Activated CD4-positive, alpha-beta T cell treated with anti-CD3 and anti-CD28 coated beads, Interleukin-2, amount 50 U/mL, for 16 hours (primary cell): ENCODE data around the gene INTS4.
"Not testable (repeated sequence)": the region's sequence is repeated elsewhere in the genome, so short reads cannot be mapped to it uniquely, and the experiment has no call there.

Source experiments
- DNase-seq: peaks from one replicate; pipeline ENCODE4 v3.0.0-alpha.2; 2020

The INTS4 gene

GRCh38 chr11:77876045-77876444 is 118.4 kb downstream of the INTS4 start:
- no peak for DNase-seq

- no peak for DNase-seq
Observed at GRCh38 chr11:77874206-77874605, 120.3 kb downstream of the INTS4 start.

GRCh38 chr11:77873345-77873744 is 121.1 kb downstream of the INTS4 start:
- DNase-seq, result no peak

DNA sequence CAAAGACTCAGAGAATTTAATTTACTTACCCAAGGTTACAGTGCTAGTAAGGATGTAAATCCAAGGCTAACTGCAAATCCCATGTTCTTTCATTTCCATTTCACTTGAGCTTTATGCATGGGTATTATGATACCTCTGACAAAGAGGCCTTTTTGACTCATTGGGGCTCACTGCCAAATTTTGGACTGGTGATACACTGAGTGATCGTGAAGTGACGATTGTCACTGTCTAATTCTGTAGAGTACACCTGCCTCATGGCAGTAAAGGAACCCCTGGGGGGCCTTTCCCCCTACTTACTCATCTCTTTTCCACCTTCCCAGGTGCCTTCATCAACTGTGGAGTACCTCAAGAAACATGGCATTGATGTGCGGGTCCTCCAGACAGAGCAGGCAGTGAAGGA is 122.6 kb downstream of the INTS4 start:
- no peak for DNase-seq

DNA sequence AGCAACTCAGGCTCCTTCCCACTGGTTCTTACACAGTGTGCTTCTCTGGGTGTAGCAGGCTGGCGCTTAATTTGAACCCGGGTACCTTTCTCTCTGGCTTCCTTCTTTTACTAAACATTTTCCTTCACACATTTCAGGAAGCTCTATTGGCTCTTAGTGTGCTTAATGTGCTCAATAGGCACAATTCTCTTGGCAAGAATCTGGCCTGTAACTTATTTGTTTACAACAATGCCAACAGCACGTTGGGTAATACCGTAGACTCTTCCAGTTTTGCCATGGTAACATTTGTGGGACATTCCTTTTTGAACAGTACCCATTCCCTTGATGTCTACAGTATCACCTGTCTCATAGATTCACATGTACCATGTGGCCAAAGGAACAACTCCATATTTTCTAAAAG is 125.7 kb downstream of the INTS4 start:
- no peak for DNase-seq

GRCh38 chr11:77866336-77866735 is 128.1 kb downstream of the INTS4 start:
- DNase-seq, result no peak

DNA sequence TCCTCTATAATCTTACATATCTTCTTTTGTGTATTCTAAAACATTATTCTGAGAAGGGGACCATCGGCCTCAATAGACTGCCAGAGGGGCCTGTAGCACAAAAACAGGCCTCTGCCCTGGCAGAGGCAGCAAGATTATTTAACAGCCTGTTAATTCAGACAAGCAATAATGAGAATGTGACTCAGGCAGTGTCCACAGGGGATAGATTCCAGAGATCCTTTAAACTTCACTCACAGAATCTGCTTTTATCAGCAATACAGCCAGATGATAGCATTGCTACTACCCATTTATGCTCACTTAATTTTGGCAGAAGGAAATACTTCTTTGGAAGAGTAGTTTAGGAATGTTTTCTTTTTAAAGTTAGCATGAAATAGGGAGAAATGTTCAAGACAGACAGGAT is 128.7 kb downstream of the INTS4 start:
- no peak for DNase-seq

GRCh38 chr11:77861444-77861843 is 133.0 kb downstream of the INTS4 start:
- not testable (repeated sequence) for DNase-seq

DNA sequence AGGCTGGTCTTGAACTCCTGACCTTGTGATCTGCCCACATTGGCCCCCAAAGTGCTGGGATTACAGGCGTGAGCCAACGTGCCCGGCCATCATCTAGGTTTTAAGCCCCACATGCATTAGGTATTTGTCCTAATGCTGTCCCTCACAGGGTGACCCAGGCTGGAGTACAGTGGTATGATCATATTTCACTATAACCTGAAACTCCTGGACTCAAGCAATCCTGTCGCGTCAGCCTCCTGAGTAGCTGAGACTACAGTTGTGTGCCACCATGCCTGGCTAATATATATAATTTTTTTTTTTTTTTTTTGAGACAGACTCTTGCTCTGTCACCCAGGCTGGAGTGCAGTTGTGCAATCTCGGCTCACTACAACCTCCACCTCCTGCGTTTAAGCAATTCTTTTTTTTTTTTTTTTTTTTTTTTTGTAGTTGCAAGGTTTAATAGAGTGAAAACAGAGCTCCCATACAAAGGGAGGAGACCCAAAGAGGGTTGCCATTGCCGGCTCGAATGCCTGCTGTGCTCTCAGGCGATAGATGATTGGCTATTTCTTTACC is 136.5 kb downstream of the INTS4 start:
- DNase-seq, result not testable (repeated sequence)

DNA sequence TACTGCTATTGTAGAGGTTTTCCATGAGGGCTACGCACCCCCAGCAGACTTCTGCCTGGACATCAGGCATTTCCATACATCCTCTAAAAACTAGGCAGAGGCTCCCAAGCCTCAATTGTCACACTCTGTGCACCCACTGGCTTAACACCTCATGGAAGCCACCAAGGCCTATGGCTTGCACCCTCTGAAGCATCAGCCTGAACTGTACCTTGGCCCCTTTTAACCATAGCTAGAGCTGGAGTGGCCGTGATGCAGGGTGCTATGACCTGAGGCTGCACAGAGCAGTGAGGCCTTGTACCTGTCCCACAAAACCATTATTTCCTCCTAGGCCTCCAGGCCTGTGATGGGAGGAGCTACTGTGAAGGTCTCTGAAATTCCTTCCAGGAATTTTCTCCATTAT is 139.6 kb downstream of the INTS4 start:
- DNase-seq, result no peak

DNA sequence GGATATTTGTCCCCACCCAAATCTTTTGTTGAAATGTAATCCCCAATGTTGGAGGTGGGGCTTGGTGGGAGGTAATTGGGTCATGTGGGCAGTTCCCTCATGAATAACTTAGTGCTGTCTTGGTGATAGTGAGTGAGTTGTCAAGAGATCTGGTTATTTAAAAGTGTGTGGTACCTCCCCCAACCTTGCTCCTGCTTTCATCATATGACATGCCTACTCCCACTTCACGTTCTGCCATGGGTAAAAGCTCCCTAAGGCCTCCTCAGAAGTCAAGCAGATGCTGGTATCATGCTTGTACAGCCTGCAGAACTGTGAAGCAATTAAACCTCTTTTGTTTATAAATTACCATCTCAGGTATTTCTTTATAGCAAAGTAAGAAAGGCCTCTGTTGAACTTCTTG is 143.0 kb downstream of the INTS4 start:
- no peak for DNase-seq

DNA sequence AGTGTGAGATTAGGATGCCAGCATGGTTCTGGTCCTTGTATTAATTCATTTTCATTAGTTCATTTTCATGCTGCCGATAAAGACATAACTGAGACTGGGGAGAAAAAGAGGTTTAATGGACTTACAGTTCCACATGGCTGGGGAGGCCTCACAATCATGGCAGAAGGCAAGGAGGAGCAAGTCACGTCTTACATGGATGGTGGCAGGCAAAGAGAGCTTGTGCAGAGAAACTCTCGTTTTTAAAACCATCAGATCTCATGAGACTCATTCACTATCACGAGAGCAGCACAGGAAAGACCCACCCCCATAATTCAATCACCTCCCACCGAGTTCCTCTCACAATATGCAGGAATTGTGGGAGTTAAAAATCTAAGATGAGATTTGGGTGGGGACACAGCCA is 150.8 kb downstream of the INTS4 start:
- not testable (repeated sequence) for DNase-seq

DNA sequence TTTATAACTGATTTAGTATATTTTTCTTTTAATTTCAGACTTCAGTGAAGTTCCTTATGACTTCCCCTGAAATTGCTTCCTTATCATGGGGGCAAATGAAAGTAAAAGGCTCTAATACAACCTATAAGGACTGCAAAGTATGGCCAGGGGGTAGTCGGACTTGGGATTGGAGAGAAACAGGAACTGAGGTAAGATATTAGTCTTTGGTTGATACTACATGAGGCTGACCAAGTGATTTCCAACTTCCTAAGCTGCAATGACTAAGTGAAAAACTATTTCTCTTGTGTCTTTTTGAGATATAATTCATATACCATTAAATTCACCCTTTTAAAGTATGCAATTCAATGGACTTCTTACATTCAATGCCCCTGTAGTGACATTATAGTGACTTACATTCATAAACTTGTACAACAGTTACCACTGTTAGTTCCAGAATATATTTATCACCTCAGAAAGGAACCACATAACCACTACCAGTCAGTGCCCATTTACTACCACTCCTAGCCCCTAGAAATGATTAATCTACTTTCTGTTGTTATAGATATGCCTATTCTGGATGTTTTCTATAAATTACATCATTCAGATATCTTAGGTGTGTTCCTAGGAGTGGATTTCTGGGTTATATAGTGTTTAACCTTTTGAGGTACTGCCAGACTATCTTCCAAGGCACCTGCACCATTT is 151.9 kb downstream of the INTS4 start:
- no peak for DNase-seq

DNA sequence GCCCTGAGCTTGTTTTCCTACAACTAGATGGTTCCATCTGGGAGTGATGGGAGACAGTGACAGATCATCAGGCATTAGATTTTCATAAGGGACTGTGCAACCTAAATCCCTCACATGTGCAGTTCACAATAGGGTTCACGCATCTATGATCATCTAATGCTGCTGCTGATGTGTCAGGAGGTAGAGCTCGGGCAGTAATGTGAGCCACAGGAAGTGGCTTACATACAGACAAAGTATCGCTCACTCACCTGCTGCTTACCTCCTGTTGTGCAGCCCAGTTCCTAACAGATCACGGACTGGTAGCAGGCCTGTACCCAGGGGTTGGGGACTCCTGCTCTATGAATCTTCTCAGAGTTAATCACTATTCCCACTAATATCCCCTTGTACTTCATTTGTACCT is 161.2 kb downstream of the INTS4 start:
- no peak for DNase-seq

- no peak for DNase-seq
Observed at GRCh38 chr11:77828926-77829325, 165.5 kb downstream of the INTS4 start.
